ENCODE results near the gene CHRNE. TPM values are rescaled to one million over a fixed set of nuclear protein-coding genes. Genes with fewer than 3 reads are reported as not detected.
A peak's percentile ranks its signal among the peaks of the same experiment; 100 is the strongest.
"Not testable (repeated sequence)": the region's sequence is repeated elsewhere in the genome, so short reads cannot be mapped to it uniquely, and the experiment has no call there.

CHRNE gene
- total and polyA plus RNA-seq, 7 donors: 0.16 to 1.1 (median 0.34) TPM

DNA sequence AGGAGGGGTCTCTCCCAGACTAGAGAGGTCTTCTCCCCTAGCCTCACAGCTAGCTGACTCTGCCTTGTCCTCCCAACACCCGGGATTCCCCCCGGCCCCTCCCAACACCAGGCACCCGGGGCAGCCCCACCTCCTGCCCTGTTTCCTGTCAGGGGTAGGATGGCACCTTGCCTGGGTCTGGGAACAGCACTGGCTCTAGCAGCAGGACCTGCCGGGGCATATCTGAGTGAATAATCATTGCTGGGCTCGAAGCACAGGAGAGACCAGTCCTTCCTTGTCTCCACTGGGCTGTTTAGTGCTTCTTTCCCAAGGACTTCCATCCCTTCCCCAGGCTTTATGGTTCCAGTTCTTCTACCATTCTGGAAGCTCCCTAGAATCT is 44.0 kb downstream of the CHRNE start:
- Histone ChIP-seq H3K4me3 (peak overlapping the region; percentile 32), H3K4me1 (peaks cover 12% of the 10 kb centered on the region), H3K36me3 (ENCODE audit: insufficient read depth in 1 of 2, low read depth in 1 of 2) (no peaks in the 10 kb centered on the region), H3K27me3 (ENCODE audit: insufficient read depth in 3 of 3, low read length in 2 of 3) (no peaks in the 10 kb centered on the region), H3K9me3 (no peaks in the 10 kb centered on the region), H3K27ac (peak overlapping the region; percentile 65)
- TF ChIP-seq, protein P1, sequence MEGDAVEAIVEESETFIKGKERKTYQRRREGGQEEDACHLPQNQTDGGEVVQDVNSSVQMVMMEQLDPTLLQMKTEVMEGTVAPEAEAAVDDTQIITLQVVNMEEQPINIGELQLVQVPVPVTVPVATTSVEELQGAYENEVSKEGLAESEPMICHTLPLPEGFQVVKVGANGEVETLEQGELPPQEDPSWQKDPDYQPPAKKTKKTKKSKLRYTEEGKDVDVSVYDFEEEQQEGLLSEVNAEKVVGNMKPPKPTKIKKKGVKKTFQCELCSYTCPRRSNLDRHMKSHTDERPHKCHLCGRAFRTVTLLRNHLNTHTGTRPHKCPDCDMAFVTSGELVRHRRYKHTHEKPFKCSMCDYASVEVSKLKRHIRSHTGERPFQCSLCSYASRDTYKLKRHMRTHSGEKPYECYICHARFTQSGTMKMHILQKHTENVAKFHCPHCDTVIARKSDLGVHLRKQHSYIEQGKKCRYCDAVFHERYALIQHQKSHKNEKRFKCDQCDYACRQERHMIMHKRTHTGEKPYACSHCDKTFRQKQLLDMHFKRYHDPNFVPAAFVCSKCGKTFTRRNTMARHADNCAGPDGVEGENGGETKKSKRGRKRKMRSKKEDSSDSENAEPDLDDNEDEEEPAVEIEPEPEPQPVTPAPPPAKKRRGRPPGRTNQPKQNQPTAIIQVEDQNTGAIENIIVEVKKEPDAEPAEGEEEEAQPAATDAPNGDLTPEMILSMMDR (IDR thresholded peaks at IDR 0.05): no peak
- WGBS, 3 donors: 13 to 34% (median 21%) methylated on average over 5 of the region's 5 CpGs
- intact Hi-C loops (cut with DNase I): no loop called here
- DNase-seq (peak; percentile 37 to 71), ATAC-seq (peak; percentile 76 to 90 (median 88))

DNA sequence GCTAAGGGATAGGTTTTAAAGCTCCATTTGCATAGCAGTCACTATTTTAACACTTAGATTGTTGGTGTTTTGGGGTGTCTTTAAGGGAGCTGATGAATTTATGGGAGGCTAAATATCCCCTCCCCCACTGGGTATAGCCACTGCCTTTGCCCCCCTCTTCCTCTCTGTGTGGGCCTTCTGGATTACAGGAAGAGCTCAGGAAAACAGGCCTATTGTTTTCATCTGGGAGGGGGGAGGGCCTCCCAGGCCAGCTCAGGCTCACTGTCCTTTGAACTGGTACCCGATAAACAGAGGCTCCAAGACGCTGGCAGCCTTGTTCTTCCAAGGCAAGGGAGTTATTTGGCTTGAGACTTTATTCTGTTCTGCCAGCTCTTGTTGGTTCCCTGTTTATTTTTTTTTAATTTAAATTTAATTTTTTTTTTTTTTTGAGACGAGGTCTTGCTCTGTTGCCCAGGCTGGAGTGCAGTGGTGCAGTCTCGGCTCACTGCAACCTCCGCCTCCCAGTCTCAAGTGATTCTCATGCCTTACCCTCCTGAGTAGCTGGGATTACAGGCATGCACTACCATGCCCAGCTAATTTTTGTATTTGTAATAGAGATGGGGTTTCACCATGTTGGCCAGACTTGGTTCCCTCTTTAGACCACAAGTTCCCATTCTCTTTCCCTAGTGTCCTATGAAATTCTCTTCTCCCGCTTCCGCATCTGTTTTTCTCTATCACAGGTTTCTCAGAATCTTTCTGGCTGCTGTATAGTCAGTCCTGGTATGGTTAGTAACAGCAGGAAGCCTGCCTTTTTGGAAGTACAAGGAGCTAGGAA is 44.6 kb downstream of the CHRNE start:
- Histone ChIP-seq H3K4me1 (peaks cover 12% of the 10 kb centered on the region), H3K36me3 (ENCODE audit: insufficient read depth in 1 of 2, low read depth in 1 of 2) (no peaks in the 10 kb centered on the region), H3K27me3 (ENCODE audit: insufficient read depth in 3 of 3, low read length in 2 of 3) (no peaks in the 10 kb centered on the region), H3K4me3 (peak overlapping the region; percentile 32), H3K9me3 (no peaks in the 10 kb centered on the region), H3K27ac (peak overlapping the region; percentile 65)
- intact Hi-C loops (cut with DNase I): no loop called here
- WGBS, 3 donors: 60 to 73% (median 60%) methylated on average over 7 of the region's 7 CpGs
- ATAC-seq: peak in 1 of 4 donors; percentile 37
- TF ChIP-seq, protein P1 (IDR thresholded peaks at IDR 0.05): no peak
- DNase-seq: no peak

DNA sequence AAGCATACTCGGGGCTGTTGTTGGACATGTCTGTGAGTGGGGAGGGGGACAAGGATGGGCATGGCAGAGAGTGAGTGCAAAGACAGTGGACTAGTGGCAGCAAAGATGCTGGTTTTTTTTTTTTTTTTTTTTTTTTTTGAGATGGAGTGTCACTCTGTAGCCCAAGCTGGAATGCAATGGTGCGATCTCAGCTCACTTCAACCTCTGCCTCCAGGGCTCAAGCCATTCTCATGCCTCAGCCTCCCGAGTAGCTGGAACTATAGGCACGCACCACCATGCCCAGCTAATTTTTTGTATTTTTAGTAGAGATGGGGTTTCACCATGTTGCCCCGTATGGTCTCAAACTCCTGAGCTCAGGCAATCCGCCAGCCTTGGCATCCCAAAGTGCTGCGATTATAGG is 45.6 kb downstream of the CHRNE start:
- DNase-seq; H3K27me3 ChIP-seq (ENCODE audit: insufficient read depth in 3 of 3, low read length in 2 of 3); H3K9me3 ChIP-seq; ATAC-seq; intact Hi-C loops (cut with DNase I); H3K36me3 ChIP-seq (ENCODE audit: insufficient read depth in 1 of 2, low read depth in 1 of 2); H3K4me3 ChIP-seq: not testable (repeated sequence)
- H3K4me1 ChIP-seq: peaks cover 12% of the 10 kb centered on the region
- peak overlapping the region; percentile 43 for H3K27ac ChIP-seq
- 83 to 84% (median 84%) methylated on average over 7 of the region's 7 CpGs for WGBS, 3 donors

DNA sequence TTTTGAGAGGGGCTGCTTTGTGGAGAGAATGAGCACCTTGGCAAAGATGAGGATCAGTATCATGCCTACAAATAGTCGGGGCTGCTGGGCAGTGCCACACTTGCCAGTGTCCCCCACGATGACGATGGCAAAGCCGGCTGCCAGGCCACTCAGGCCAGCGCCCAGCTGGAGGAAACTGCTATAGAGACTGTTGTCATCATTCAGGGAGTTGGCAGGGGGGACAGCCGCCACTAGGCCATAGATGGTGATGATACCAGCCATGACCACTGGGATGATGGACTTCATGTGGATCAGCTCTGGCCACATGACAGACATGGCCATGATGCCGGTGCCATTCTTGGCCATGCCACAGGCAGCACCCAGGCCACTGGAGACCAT is 46.0 kb downstream of the CHRNE start:
- Histone ChIP-seq H3K27me3 (ENCODE audit: insufficient read depth in 3 of 3, low read length in 2 of 3) (no peaks in the 10 kb centered on the region), H3K36me3 (ENCODE audit: insufficient read depth in 1 of 2, low read depth in 1 of 2) (no peaks in the 10 kb centered on the region), H3K4me3 (no peak overlapping the region), H3K4me1 (peaks cover 12% of the 10 kb centered on the region), H3K27ac (no peak overlapping the region), H3K9me3 (no peaks in the 10 kb centered on the region)
- intact Hi-C loops (cut with DNase I): no loop called here
- 42 to 63% (median 49%) methylated on average over 7 of the region's 7 CpGs for WGBS, 3 donors
- TF ChIP-seq, protein P1 (IDR thresholded peaks at IDR 0.05): no peak
- DNase-seq (no peak), ATAC-seq (peak in 3 of 4 donors; percentile 17 to 52 (median 37))

DNA sequence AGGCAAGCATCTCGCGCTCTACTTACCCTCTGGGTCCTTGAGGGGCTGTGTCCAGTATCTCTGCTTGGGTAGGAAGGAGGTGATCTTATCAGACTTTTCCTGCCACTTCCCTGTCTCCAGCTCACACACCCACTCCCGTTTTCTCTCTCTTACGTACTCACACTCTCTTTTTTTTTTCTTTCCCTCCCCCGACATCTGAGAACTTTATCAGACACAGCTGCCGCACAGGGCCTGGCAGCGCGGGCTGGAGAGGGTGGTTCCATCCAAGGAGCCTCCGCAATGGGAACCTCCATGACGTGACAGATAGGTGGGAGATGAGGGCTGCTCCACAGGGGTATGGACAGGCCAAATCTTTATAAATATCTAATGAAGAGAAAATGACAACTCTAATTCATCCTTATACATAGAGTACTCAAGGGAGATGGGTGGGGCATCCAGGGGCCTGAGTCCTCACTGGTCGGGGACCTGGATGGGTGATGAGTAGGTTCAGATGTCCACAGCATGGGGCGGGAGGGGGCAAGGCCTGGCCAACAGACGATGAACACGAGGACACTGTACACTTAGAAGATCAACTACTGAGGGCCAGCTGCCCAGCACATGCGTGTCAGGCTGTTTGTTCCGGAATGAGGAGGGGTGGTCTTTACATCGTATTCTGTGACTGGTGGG is 46.5 kb downstream of the CHRNE start:
- Histone ChIP-seq H3K4me1 (peaks cover 12% of the 10 kb centered on the region), H3K4me3 (no peak overlapping the region)

More for the DNA sequence above, 46.5 kb downstream of the CHRNE start:
- TF ChIP-seq, protein P1 (IDR thresholded peaks at IDR 0.05): no peak
- no peaks in the 10 kb centered on the region for H3K36me3 ChIP-seq (ENCODE audit: insufficient read depth in 1 of 2, low read depth in 1 of 2)
- no peak overlapping the region for H3K27ac ChIP-seq
- H3K27me3 ChIP-seq (ENCODE audit: insufficient read depth in 3 of 3, low read length in 2 of 3): no peaks in the 10 kb centered on the region
- DNase-seq: no peak
- intact Hi-C loops (cut with DNase I): no loop called here
- WGBS, 3 donors: 54 to 70% (median 63%) methylated on average over 17 of the region's 17 CpGs
- peak in 1 of 4 donors; percentile 21 for ATAC-seq
- no peaks in the 10 kb centered on the region for H3K9me3 ChIP-seq
